ENCODE data around the gene LDHAL6B. TPM values are rescaled to one million over a fixed set of nuclear protein-coding genes. Genes with fewer than 3 reads are reported as not detected.

LDHAL6B gene
- total RNA-seq, 1 donor from 2014 or later: not detected

DNA sequence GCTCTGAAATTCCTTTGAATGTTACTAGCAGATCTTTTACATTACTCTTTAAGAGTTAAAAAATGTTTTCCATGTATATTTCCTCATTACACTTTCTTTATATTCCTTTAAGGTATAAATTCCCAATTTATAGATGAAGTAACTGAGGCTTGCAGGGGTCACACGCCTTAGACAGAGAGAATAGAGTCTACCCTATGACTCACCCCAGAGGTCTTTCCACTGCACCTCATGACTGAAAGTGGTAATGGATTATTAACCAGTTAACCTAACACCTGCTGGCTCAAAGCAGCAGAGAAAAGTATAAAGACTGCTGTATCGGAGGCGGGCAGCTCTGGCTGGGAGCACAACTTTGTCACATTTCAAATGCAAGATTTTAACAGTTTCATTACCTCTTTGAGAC, 37.7 kb downstream of the LDHAL6B start:
- no peak for DNase-seq

DNA sequence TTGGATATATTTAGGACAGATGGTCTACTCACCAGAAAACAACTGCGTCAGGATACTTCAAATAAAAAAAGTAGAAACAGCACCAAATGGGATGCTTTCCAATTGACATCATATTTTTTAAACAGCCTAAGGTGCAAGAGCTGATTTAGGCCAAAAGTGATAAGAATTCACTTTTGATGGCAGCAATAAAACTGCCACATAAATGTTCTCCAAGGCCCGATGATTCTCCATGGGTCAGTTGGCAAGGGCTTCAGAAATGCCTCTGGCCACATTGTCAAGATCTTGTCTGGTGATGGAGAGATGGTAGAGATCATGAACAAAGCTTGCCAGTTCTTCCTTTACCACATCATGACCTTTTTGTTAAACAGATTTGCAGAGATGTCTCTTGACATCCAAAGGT, 38.9 kb downstream of the LDHAL6B start:
- DNase-seq (no peak), ATAC-seq (no peak)
- no peak overlapping the region for H3K4me3 ChIP-seq
- intact Hi-C loops (cut with DNase I): no loop called here
- no peaks in the 10 kb centered on the region for H3K9me3 ChIP-seq
- H3K36me3 ChIP-seq: no peaks in the 10 kb centered on the region
- H3K4me1 ChIP-seq: no peaks in the 10 kb centered on the region
- H3K27me3 ChIP-seq: no peaks in the 10 kb centered on the region
- H3K27ac ChIP-seq: no peak overlapping the region
- TF ChIP-seq, protein P1, sequence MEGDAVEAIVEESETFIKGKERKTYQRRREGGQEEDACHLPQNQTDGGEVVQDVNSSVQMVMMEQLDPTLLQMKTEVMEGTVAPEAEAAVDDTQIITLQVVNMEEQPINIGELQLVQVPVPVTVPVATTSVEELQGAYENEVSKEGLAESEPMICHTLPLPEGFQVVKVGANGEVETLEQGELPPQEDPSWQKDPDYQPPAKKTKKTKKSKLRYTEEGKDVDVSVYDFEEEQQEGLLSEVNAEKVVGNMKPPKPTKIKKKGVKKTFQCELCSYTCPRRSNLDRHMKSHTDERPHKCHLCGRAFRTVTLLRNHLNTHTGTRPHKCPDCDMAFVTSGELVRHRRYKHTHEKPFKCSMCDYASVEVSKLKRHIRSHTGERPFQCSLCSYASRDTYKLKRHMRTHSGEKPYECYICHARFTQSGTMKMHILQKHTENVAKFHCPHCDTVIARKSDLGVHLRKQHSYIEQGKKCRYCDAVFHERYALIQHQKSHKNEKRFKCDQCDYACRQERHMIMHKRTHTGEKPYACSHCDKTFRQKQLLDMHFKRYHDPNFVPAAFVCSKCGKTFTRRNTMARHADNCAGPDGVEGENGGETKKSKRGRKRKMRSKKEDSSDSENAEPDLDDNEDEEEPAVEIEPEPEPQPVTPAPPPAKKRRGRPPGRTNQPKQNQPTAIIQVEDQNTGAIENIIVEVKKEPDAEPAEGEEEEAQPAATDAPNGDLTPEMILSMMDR (IDR thresholded peaks at IDR 0.05): no peak

More for the DNA sequence above, 37.7 kb downstream of the LDHAL6B start:
- Histone ChIP-seq H3K27ac (no peak overlapping the region), H3K36me3 (no peaks in the 10 kb centered on the region), H3K9me3 (no peaks in the 10 kb centered on the region), H3K27me3 (no peaks in the 10 kb centered on the region), H3K4me3 (no peak overlapping the region), H3K4me1 (no peaks in the 10 kb centered on the region)
- intact Hi-C loops (cut with DNase I): no loop called here
- no peak for ATAC-seq
- TF ChIP-seq, protein P1 (IDR thresholded peaks at IDR 0.05): no peak

DNA sequence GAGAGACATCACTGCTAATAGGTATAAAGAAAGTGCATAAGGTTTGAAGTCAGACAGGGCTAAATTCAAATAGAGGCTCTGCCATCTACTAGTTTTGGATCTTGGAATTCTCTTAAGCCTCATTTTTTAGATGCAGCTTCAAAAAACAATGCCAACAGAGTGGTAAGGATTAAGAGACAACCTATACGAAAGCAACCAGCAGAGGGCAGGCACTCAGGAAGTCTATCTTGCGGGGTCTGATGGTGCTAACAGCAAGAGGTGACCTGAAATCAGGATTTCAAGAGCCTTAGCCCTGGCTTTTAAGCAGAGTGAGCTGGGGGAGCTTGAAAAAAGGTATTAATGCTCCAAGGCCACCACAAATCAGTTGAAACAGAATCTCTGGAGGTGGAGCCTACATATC, 40.7 kb downstream of the LDHAL6B start:
- Histone ChIP-seq H3K9me3 (no peaks in the 10 kb centered on the region), H3K4me1 (no peaks in the 10 kb centered on the region), H3K27ac (no peak overlapping the region), H3K4me3 (no peak overlapping the region), H3K36me3 (no peaks in the 10 kb centered on the region), H3K27me3 (no peaks in the 10 kb centered on the region)
- ATAC-seq (peak; percentile 91), DNase-seq (no peak)
- intact Hi-C loops (cut with DNase I): no loop called here
- TF ChIP-seq, protein P1 (IDR thresholded peaks at IDR 0.05): peak; percentile 61

DNA sequence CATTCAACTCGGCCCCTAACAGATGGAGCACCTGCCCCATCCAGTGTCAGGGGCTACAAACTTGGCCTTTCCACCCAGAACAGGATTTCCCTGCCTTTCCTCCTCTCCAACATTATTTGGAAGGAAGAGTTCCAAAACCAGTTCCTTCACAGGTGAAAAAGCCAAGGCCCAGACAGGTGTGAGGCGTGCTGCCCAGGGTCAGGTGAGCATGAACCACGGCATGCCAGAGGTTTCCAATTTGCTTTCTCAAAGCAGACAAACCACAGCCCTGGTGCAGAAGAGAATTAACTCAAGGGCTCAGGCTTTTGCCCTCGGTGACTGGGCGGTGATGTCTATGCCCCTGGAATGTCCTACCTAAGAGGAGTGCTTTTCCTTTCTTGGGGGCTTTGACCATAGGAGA, 43.2 kb downstream of the LDHAL6B start:
- no peak for ATAC-seq
- DNase-seq: no peak
- Histone ChIP-seq H3K4me3 (no peak overlapping the region), H3K36me3 (no peaks in the 10 kb centered on the region), H3K4me1 (no peaks in the 10 kb centered on the region), H3K27me3 (no peaks in the 10 kb centered on the region), H3K9me3 (no peaks in the 10 kb centered on the region), H3K27ac (no peak overlapping the region)
- TF ChIP-seq, protein P1 (IDR thresholded peaks at IDR 0.05): no peak
- intact Hi-C loops (cut with DNase I): no loop called here

DNA sequence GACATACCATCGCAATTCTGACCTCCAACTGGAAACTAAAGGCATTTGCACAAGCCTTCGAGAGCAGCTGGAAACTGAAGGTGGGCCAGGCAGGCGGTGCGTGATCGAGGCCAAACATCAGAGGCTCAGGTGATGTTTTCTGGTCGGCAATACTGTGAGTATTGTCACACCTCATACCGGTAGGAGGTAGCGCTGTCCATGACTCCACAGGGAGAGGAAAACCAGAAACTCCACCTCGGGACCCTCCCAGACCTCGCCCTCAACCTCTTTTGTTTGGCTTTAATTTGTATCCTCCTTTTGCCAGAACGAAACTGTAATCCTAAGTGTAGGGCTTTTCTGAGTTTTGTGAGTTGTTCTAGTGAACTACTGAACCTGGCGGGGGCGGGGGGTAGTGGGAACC, 43.6 kb downstream of the LDHAL6B start:
- Histone ChIP-seq H3K4me1 (no peaks in the 10 kb centered on the region), H3K27me3 (no peaks in the 10 kb centered on the region), H3K9me3 (no peaks in the 10 kb centered on the region), H3K4me3 (no peak overlapping the region), H3K36me3 (no peaks in the 10 kb centered on the region), H3K27ac (no peak overlapping the region)
- intact Hi-C loops (cut with DNase I): no loop called here
- ATAC-seq (no peak), DNase-seq (no peak)
- TF ChIP-seq, protein P1 (IDR thresholded peaks at IDR 0.05): no peak

Measured in upper lobe of right lung (tissue), 1 donor.